ENCODE measurements around the gene KAT2A.

- TF ChIP-seq CTCF (IDR thresholded peaks at IDR 0.05) (no peak), EP300 (IDR thresholded peaks at IDR 0.05) (no peak), POLR2A (IDR thresholded peaks at IDR 0.05) (no peak)
Measured at GRCh38 chr17:42092939-42093338, 28.2 kb downstream of the KAT2A start.
